Prostate gland (tissue), 2 donors: ENCODE results near the gene TANC1.

Experiments used
- POLR2A ChIP-seq: fragments of 450-650 bp; IDR thresholded peaks from one replicate; pipeline ENCODE4 v1.6.1; 2016; ENCODE audit warnings: antibody characterized with exemption, mild to moderate bottlenecking
- TF ChIP-seq, protein P1 (sequence below), 4 experiments: fragments of 200-600 bp in 2 of 4; fragments of 450-650 bp in 2 of 4; sonication (generic) in 2 of 4; IDR thresholded peaks; 1 replicate in 3 of 4; 2 replicates in 1 of 4; pipeline ENCODE4 v1.5.1; 2016 to 2019; ENCODE audit warnings: antibody characterized with exemption in 4 of 4, mild to moderate bottlenecking in 2 of 4, moderate library complexity in 2 of 4

GRCh38 chr2:159186462-159186861, 218.0 kb downstream of the TANC1 start:
- TF ChIP-seq, protein P1, sequence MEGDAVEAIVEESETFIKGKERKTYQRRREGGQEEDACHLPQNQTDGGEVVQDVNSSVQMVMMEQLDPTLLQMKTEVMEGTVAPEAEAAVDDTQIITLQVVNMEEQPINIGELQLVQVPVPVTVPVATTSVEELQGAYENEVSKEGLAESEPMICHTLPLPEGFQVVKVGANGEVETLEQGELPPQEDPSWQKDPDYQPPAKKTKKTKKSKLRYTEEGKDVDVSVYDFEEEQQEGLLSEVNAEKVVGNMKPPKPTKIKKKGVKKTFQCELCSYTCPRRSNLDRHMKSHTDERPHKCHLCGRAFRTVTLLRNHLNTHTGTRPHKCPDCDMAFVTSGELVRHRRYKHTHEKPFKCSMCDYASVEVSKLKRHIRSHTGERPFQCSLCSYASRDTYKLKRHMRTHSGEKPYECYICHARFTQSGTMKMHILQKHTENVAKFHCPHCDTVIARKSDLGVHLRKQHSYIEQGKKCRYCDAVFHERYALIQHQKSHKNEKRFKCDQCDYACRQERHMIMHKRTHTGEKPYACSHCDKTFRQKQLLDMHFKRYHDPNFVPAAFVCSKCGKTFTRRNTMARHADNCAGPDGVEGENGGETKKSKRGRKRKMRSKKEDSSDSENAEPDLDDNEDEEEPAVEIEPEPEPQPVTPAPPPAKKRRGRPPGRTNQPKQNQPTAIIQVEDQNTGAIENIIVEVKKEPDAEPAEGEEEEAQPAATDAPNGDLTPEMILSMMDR (IDR thresholded peaks at IDR 0.05) = no peak
- no peak for TF ChIP-seq POLR2A
